Smooth muscle cell (in vitro differentiated cells): Measurements from ENCODE around the gene PWWP2B. TPM values are rescaled to one million over a fixed set of nuclear protein-coding genes. Genes with fewer than 3 reads are reported as not detected.

ENCODE experiments used
- DNase-seq: peaks from one replicate; lab custom pipeline; 2025; ENCODE audit not compliant: unreplicated experiment; lab: John Stamatoyannopoulos, UW
- H2AFZ ChIP-seq: fragments of 200-600 bp; sonication (generic); 2 replicates; pipeline ENCODE4 v1.6.0; 2016; ENCODE audit warnings: antibody characterized with exemption, low read depth, mild to moderate bottlenecking
- H3F3A ChIP-seq: fragments of 200-600 bp; sonication (generic); 2 replicates; pipeline ENCODE4 v1.6.0; 2017; ENCODE audit warnings: antibody characterized with exemption, low read depth
- H3K27ac ChIP-seq: fragments of 200-600 bp; sonication (generic); 2 replicates; pipeline ENCODE4 v1.5.1; 2016; ENCODE audit warnings: low read depth, mild to moderate bottlenecking
- H3K27me3 ChIP-seq: fragments of 200-600 bp; sonication (generic); 2 replicates; pipeline ENCODE4 v1.6.1; 2016; ENCODE audit warnings: low read depth, mild to moderate bottlenecking
- H3K36me3 ChIP-seq: fragments of 200-600 bp; sonication (generic); 2 replicates; pipeline ENCODE4 v1.5.1; 2016; ENCODE audit warnings: low read depth
- H3K4me1 ChIP-seq: fragments of 200-600 bp; sonication (generic); 2 replicates; pipeline ENCODE4 v1.5.1; 2016; ENCODE audit warnings: low read depth
- H3K4me2 ChIP-seq: fragments of 200-600 bp; sonication (generic); 2 replicates; pipeline ENCODE4 v1.6.0; 2016; ENCODE audit warnings: mild to moderate bottlenecking
- H3K4me3 ChIP-seq: fragments of 200-600 bp; sonication (generic); 2 replicates; pipeline ENCODE4 v1.5.1; 2016; ENCODE audit warnings: mild to moderate bottlenecking
- H3K79me2 ChIP-seq: fragments of 200-600 bp; sonication (generic); 2 replicates; pipeline ENCODE4 v1.6.0; 2016; ENCODE audit warnings: low read depth, mild to moderate bottlenecking
- H3K9ac ChIP-seq: fragments of 200-600 bp; sonication (generic); 2 replicates; pipeline ENCODE4 v1.6.0; 2016; ENCODE audit warnings: low read depth
- H3K9me3 ChIP-seq: fragments of 200-600 bp; sonication (generic); replicated peaks from 2 replicates; pipeline ENCODE4 v1.5.1; 2016; ENCODE audit warnings: low read depth
- H4K20me1 ChIP-seq: fragments of 200-600 bp; sonication (generic); 2 replicates; pipeline ENCODE4 v1.6.0; 2016; ENCODE audit warnings: low read depth
- WGBS: methylation state at CpG from one replicate; pipeline ENCODE4 v1.1.7; 2016; ENCODE audit warnings: low lambda C conversion rate; 5-methylcytosine and 5-hydroxymethylcytosine counted together
- polyA plus RNA-seq: library from polyadenylated mRNA; unstranded; fragments of >200 nt; fragmentation: Nextera tagmentation; extraction: Ambion mirVana; gene quantifications from 2 replicates; pipeline ENCODE4 v1.2.1, GENCODE V29; 2016
- total RNA-seq: library from RNA; depleted of rRNA; stranded (reverse); fragments of >200 nt; gene quantifications from 2 replicates; pipeline ENCODE4 v1.2.3, GENCODE V29; 2014
- TF ChIP-seq, protein P1 (sequence below): fragments of 200-600 bp; sonication (generic); IDR thresholded peaks from 2 replicates; pipeline ENCODE4 v1.5.1; 2017; ENCODE audit warnings: borderline replicate concordance, mild to moderate bottlenecking, antibody characterized with exemption; ENCODE audit not compliant: insufficient read depth, poor library complexity, severe bottlenecking

Gene PWWP2B
- total and polyA plus RNA-seq, 2 experiments from 2014 or later = 8.3 to 13.2 TPM

DNA sequence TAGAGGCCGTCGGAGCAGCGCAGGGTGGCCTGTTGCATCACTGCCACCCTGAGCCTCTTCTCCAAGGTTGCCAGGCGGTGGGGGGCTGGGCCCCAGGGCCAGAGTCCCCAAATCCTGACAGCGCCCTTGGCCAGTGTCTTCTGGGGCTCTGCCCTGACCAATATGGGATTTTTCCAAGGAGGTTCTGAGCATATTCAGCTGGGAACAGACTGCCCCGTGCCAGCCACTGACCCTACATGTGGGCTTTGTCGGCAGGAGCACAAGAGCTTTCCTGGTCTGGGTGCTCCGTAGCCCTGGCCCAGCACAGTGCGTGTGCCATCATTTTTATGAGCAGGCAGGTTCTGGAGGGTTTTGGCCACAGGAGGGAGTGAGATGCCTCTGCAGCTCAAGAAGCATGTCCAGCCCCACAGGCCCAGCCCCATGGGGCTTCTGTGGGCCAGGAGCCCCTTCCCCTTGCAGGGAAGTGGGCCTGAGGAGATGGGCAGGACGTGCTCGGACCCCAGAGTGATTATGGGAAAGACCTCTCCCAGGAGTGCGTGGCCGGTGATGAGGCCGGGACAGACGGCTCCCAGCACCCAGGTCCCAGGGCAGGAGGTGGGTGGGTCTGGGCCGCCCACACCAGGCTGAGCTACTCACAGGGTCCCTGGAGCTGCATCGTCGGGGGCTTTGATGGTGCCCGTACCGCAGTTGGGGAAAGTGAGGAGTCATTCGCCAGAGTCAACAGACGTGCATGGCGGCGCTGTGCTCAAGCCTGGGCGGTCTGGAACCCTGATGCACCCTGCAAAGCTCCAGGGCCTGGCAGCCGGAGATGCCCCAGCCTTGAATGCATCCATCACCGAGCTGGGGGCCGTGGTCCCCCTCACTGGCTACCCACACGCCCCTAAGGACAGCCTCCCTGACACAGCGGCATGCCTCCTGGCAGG, 66.6 kb downstream of the PWWP2B start:
- WGBS = 93% methylated on average over 30 of the region's 30 CpGs
- TF ChIP-seq, protein P1, sequence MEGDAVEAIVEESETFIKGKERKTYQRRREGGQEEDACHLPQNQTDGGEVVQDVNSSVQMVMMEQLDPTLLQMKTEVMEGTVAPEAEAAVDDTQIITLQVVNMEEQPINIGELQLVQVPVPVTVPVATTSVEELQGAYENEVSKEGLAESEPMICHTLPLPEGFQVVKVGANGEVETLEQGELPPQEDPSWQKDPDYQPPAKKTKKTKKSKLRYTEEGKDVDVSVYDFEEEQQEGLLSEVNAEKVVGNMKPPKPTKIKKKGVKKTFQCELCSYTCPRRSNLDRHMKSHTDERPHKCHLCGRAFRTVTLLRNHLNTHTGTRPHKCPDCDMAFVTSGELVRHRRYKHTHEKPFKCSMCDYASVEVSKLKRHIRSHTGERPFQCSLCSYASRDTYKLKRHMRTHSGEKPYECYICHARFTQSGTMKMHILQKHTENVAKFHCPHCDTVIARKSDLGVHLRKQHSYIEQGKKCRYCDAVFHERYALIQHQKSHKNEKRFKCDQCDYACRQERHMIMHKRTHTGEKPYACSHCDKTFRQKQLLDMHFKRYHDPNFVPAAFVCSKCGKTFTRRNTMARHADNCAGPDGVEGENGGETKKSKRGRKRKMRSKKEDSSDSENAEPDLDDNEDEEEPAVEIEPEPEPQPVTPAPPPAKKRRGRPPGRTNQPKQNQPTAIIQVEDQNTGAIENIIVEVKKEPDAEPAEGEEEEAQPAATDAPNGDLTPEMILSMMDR = peak; percentile 11
- Histone ChIP-seq H4K20me1 (no peaks in the 10 kb centered on the region), H3K36me3 (no peaks in the 10 kb centered on the region), H3K4me3 (no peak overlapping the region), H3K4me1 (peaks cover 8% of the 10 kb centered on the region), H3K27ac (no peak overlapping the region), H3K79me2 (no peaks in the 10 kb centered on the region), H3K4me2 (no peak overlapping the region), H3K9ac (no peak overlapping the region), H3F3A (no peaks in the 10 kb centered on the region), H2AFZ (no peak overlapping the region), H3K9me3 (no peaks in the 10 kb centered on the region), H3K27me3 (no peaks in the 10 kb centered on the region)
- no peak for DNase-seq

DNA sequence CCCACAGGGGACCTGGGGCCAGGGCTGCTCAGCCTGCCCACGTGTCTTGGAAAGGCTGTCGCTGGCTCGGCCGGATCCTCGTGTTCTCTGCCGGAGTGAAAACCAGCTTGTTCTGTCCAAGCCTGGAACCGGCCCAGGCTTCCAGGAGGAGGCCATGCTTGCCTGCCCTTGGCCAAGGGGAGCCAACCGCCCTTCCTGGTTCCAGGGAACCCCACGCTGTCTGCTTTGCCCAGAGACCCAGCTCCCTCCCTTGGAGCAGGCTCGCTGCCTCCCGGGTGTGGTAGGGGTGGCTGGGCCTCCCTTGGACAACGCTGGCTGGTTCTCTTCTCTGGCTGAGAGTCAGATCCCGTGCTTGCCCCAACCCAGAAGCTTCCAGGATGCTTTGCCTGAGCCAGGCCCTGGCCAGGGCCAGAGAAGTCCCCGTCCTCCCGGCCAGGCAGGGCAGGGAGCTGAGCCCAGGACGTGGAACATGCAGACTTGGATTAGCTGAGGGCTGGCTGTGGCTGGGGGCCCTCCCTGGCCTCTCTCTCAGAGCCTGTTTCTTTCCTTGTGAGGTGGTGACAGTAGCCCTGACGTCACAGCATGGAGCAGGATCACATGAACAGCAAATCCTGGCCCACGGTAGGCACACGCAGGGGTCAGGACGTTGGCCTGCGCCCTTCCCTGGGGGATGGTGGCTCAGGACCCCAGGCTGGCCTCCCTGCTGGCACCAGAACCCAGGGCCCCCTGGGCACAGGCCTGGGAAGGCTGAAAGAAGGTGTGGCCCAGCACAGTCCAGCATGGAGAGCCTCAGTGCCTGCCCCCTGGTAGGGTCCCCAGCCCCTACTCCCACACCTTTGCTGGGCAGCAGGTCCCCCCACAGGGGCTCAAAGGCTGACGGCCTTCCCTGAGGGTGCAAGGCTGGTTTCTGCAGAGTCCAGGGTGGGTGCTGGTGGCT, 67.5 kb downstream of the PWWP2B start:
- H3K9ac ChIP-seq = peak overlapping the region; percentile 51
- H3K27me3 ChIP-seq = no peaks in the 10 kb centered on the region
- no peaks in the 10 kb centered on the region for H3K9me3 ChIP-seq
- H3K4me1 ChIP-seq = peaks cover 8% of the 10 kb centered on the region
- H3K27ac ChIP-seq = no peak overlapping the region
- no peaks in the 10 kb centered on the region for H4K20me1 ChIP-seq
- peak overlapping the region; percentile 68 for H3K4me2 ChIP-seq
- DNase-seq = peak; percentile 42
- no peak overlapping the region for H3K4me3 ChIP-seq
- peak overlapping the region; percentile 69 for H2AFZ ChIP-seq
- TF ChIP-seq, protein P1 = no peak
- 68% methylated on average over 21 of the region's 22 CpGs for WGBS
- H3F3A ChIP-seq = no peaks in the 10 kb centered on the region
- no peaks in the 10 kb centered on the region for H3K79me2 ChIP-seq
- H3K36me3 ChIP-seq = no peaks in the 10 kb centered on the region

DNA sequence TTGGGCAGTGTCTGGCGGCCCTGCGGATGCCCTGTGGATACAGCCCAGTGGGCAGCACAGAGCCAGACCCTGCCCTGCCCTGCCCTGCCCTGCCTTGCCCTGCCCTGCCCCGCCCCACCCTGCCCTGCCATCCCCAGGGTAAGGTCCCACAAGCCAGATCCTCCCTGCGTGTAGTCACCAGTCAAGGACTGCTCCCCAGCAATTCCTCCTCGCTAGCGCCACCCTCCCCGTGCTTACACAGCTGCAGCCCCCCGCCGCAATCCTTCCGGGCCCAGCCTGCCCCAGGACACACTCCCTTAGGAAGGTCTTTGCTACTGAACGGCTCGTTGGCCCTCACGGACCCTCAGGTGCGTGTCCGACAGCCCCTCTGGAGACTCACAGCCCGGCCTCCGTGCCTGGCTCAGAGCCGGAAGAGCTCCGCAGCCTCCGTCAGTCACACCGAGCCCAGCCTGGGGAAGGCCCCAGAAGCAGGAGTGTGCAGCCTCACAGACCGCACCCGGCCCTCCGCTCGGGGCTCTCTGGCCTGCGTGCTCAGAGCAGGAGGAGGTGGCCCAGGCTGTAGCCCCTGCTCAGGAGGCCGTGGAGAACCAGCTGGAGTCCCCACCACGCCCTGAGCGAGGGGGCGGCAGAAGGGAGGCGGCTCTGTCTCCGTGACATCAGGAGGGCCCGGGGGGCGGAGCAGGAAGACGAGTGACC, 68.3 kb downstream of the PWWP2B start:
- H3K4me1 ChIP-seq = peaks cover 8% of the 10 kb centered on the region
- H3K9ac ChIP-seq = peak overlapping the region; percentile 28
- H3K4me3 ChIP-seq = no peak overlapping the region
- no peaks in the 10 kb centered on the region for H3K79me2 ChIP-seq
- H3K36me3 ChIP-seq = no peaks in the 10 kb centered on the region
- H3F3A ChIP-seq = no peaks in the 10 kb centered on the region
- 95% methylated on average over 25 of the region's 35 CpGs for WGBS
- H3K4me2 ChIP-seq = no peak overlapping the region
- H2AFZ ChIP-seq = no peak overlapping the region
- DNase-seq = no peak
- no peaks in the 10 kb centered on the region for H4K20me1 ChIP-seq
- TF ChIP-seq, protein P1 = no peak
- H3K9me3 ChIP-seq = no peaks in the 10 kb centered on the region
- no peak overlapping the region for H3K27ac ChIP-seq
- no peaks in the 10 kb centered on the region for H3K27me3 ChIP-seq
